HepG2 (cell line): ENCODE data around the gene RTRAF. TPM values are rescaled to one million over a fixed set of nuclear protein-coding genes. Genes with fewer than 3 reads are reported as not detected.
A peak's percentile ranks its signal among the peaks of the same experiment; 100 is the strongest.

ENCODE experiments used
- ATAC-seq: fragments of 200-7000 bp; cut with Tn5 transposase; 3 replicates; pipeline ENCODE4 v1.9.1; 2020; ENCODE audit warnings: mild to moderate bottlenecking, moderate library complexity
- BruUV-seq: library from RNA; stranded (reverse); fragments of 400-500 nt; replicated peaks from 2 replicates; lab custom pipeline; 2021; lab: Mats Ljungman, UMichigan
- CTCF ChIA-PET: fragments of 300-600 bp; formaldehyde crosslinking; extraction: SDS; loops from one replicate; lab custom pipeline; 2021; ENCODE audit warnings: low total read pairs, inconsistent platforms, low intra/inter-chr PET ratio; lab: Yijun Ruan, JAX
- POLR2A ChIA-PET: fragments of 350-600 bp; sonication (Branson Sonifier 250); formaldehyde crosslinking; loops from one replicate; lab custom pipeline; 2020; ENCODE audit warnings: antibody characterized with exemption, inconsistent platforms; lab: Yijun Ruan, JAX
- DNase-seq: peaks from one replicate; pipeline ENCODE4 v3.0.0-alpha.2; 2015; ENCODE audit warnings: low spot score
- FAIRE-seq: peaks from 3 replicates; lab custom pipeline; 2011; peaks lifted over from hg19 to GRCh38; lab: Jason Lieb, UNC
- H2AFZ ChIP-seq: one replicate; pipeline ENCODE4 v1.6.1; 2011; ENCODE audit warnings: low read length, inconsistent platforms
- H3K27ac ChIP-seq: fragments of 300-600 bp; 3 replicates; pipeline ENCODE4 v1.8.0; 2011; ENCODE audit warnings: mixed run types, mild to moderate bottlenecking, mixed read lengths, low read length, inconsistent platforms; ENCODE audit not compliant: insufficient read depth; ENCODE audit errors: extremely low read length
- H3K27me3 ChIP-seq, 2 experiments: fragments of 200-600 bp in 1 of 2; 2 replicates in 1 of 2; 3 replicates in 1 of 2; pipeline versions ENCODE4 v1.6.0 to v1.8.0; 2011; ENCODE audit warnings: low read length in 2 of 2, mild to moderate bottlenecking in 2 of 2, moderate library complexity in 2 of 2, inconsistent platforms in 1 of 2; ENCODE audit not compliant: insufficient read depth in 2 of 2, control insufficient read depth in 1 of 2
- H3K36me3 ChIP-seq, 2 experiments: fragments of 200-600 bp in 1 of 2; replicated peaks in 1 of 2; 2 replicates in 1 of 2; 3 replicates in 1 of 2; pipeline versions ENCODE4 v1.5.1 to v1.8.0; 2011; ENCODE audit warnings: low read length in 2 of 2, inconsistent platforms in 1 of 2; ENCODE audit not compliant: insufficient read depth in 2 of 2, control insufficient read depth in 1 of 2
- H3K4me1 ChIP-seq: 2 replicates; pipeline ENCODE4 v1.5.1; 2012; ENCODE audit warnings: low read length, inconsistent platforms; ENCODE audit not compliant: insufficient read depth
- H3K4me2 ChIP-seq: 2 replicates; pipeline ENCODE4 v1.6.0; 2011; ENCODE audit warnings: low read depth, low read length, inconsistent platforms
- H3K4me3 ChIP-seq, 3 experiments: fragments of 200-600 bp in 1 of 3; sonication (generic), shearing (Covaris generic) in 1 of 3; replicated peaks in 1 of 3; 2 replicates each; pipeline ENCODE4 v1.5.1; 2011 to 2016; ENCODE audit warnings: low read length in 3 of 3, inconsistent platforms in 2 of 3, low read depth in 2 of 3, mild to moderate bottlenecking in 2 of 3, control low read depth in 1 of 3, mixed read lengths in 1 of 3; ENCODE audit not compliant: insufficient read depth in 1 of 3
- H3K79me2 ChIP-seq: one replicate; pipeline ENCODE4 v1.6.1; 2011; ENCODE audit warnings: low read length, inconsistent platforms; ENCODE audit not compliant: insufficient read depth
- H3K9ac ChIP-seq: 2 replicates; pipeline ENCODE4 v1.6.0; 2011; ENCODE audit warnings: mild to moderate bottlenecking, low read depth, low read length, inconsistent platforms; ENCODE audit not compliant: insufficient read depth
- H3K9me3 ChIP-seq: 2 replicates; pipeline ENCODE4 v1.5.1; 2012; ENCODE audit warnings: mild to moderate bottlenecking, low read length
- H4K20me1 ChIP-seq: 2 replicates; pipeline ENCODE4 v1.6.0; 2011; ENCODE audit warnings: inconsistent platforms, mild to moderate bottlenecking, low read length, moderate library complexity; ENCODE audit not compliant: insufficient read depth
- ARNT2 ChIP-seq: sonication (generic); formaldehyde crosslinking; IDR thresholded peaks from 2 replicates; pipeline ENCODE4 v1.8.0; 2022; ENCODE audit warnings: mild to moderate bottlenecking, low read depth, missing genetic modification reagents, moderate library complexity
- BRD4 ChIP-seq: sonication (generic); formaldehyde crosslinking; IDR thresholded peaks from 2 replicates; pipeline ENCODE4 v1.4.0; 2020; ENCODE audit warnings: missing genetic modification reagents
- CBX2 ChIP-seq, 2 experiments: fragments of 200-600 bp in 1 of 2; sonication (generic); formaldehyde crosslinking in 1 of 2; IDR thresholded peaks; 2 replicates each; pipeline versions ENCODE4 v1.7.0 to v1.8.1; 2018 to 2022; ENCODE audit warnings: low read depth in 2 of 2, low read length in 1 of 2, mild to moderate bottlenecking in 1 of 2, missing genetic modification reagents in 1 of 2
- ETV5 ChIP-seq: IDR thresholded peaks from 2 replicates; pipeline ENCODE4 v1.6.1; 2018; ENCODE audit warnings: missing biosample characterization, missing genetic modification reagents, inconsistent platforms, borderline replicate concordance
- JUNB ChIP-seq: sonication (generic); formaldehyde crosslinking; IDR thresholded peaks from 2 replicates; pipeline ENCODE4 v1.8.0; 2022; ENCODE audit warnings: missing genetic modification reagents, mild to moderate bottlenecking, borderline replicate concordance
- KAT8 ChIP-seq: IDR thresholded peaks from 2 replicates; pipeline ENCODE4 v1.6.1; 2016; ENCODE audit warnings: missing genetic modification reagents, missing compliant biosample characterization
- KDM1A ChIP-seq: IDR thresholded peaks from 2 replicates; pipeline ENCODE4 v1.6.1; 2016; ENCODE audit warnings: missing compliant biosample characterization
- KDM6A ChIP-seq: IDR thresholded peaks from 2 replicates; pipeline ENCODE4 v1.6.1; 2016; ENCODE audit warnings: low read depth
- LBX2 ChIP-seq: sonication (generic); formaldehyde crosslinking; IDR thresholded peaks from 2 replicates; pipeline ENCODE4 v1.5.0; 2020; ENCODE audit warnings: missing genetic modification reagents, mild to moderate bottlenecking, borderline replicate concordance
- NFATC3 ChIP-seq: sonication (generic); formaldehyde crosslinking; IDR thresholded peaks from 2 replicates; pipeline ENCODE4 v1.5.1; 2020; ENCODE audit warnings: mild to moderate bottlenecking, missing genetic modification reagents
- NKX3-1 ChIP-seq: sonication (generic); formaldehyde crosslinking; IDR thresholded peaks from 2 replicates; pipeline ENCODE4 v1.5.0; 2020; ENCODE audit warnings: missing genetic modification reagents
- NR2F1 ChIP-seq, 2 experiments: fragments of 450-650 bp in 1 of 2; formaldehyde crosslinking in 1 of 2; IDR thresholded peaks; 2 replicates each; pipeline versions ENCODE4 v1.5.0 to v1.6.1; 2016 to 2020; ENCODE audit warnings: mild to moderate bottlenecking in 1 of 2, missing compliant biosample characterization in 1 of 2, missing genetic modification reagents in 1 of 2, moderate library complexity in 1 of 2
- PHB2 ChIP-seq: fragments of 450-650 bp; IDR thresholded peaks from 2 replicates; pipeline ENCODE4 v1.6.1; 2018; ENCODE audit not compliant: partially characterized antibody
- RBM39 ChIP-seq: fragments of 200-400 bp; formaldehyde crosslinking; IDR thresholded peaks from one replicate; pipeline ENCODE4 v1.6.1; 2018; ENCODE audit warnings: antibody characterized with exemption, mild to moderate bottlenecking, low read depth, low read length; ENCODE audit not compliant: poor library complexity, severe bottlenecking
- REPIN1 ChIP-seq: sonication (generic); formaldehyde crosslinking; IDR thresholded peaks from 2 replicates; pipeline ENCODE4 v1.8.0; 2022; ENCODE audit warnings: missing genetic modification reagents, low read depth, mild to moderate bottlenecking, borderline replicate concordance
- SMC3 ChIP-seq: IDR thresholded peaks from 2 replicates; pipeline ENCODE4 v1.6.1; 2011; ENCODE audit warnings: low read length, improper control_type of control experiment
- TEAD3 ChIP-seq: optimal IDR thresholded peaks from 2 replicates; pipeline ENCODE3; 2016; ENCODE audit warnings: borderline replicate concordance
- U2AF1 ChIP-seq: fragments of 200-400 bp; formaldehyde crosslinking; optimal IDR thresholded peaks from 2 replicates; pipeline ENCODE3; 2017; ENCODE audit warnings: mild to moderate bottlenecking, low read depth, low read length
- ZBTB14 ChIP-seq: sonication (generic); formaldehyde crosslinking; IDR thresholded peaks from 2 replicates; pipeline ENCODE4 v1.4.0; 2020; ENCODE audit warnings: missing genetic modification reagents
- ZNF136 ChIP-seq: sonication (generic); formaldehyde crosslinking; IDR thresholded peaks from 2 replicates; pipeline ENCODE4 v1.8.1; 2022; ENCODE audit warnings: low read depth, mild to moderate bottlenecking, moderate library complexity, missing genetic modification reagents
- ZNF24 ChIP-seq: fragments of 450-650 bp; IDR thresholded peaks from 2 replicates; pipeline ENCODE4 v1.6.1; 2017; ENCODE audit warnings: antibody characterized with exemption, mild to moderate bottlenecking
- ZNF510 ChIP-seq: sonication (generic); formaldehyde crosslinking; IDR thresholded peaks from 2 replicates; pipeline ENCODE4 v1.4.0; 2020; ENCODE audit warnings: low read depth, mild to moderate bottlenecking, missing genetic modification reagents
- ZNF678 ChIP-seq: sonication (generic); formaldehyde crosslinking; IDR thresholded peaks from 2 replicates; pipeline ENCODE4 v1.4.0; 2020; ENCODE audit warnings: mild to moderate bottlenecking, missing genetic modification reagents
- WGBS: methylation state at CpG from one replicate; pipeline ENCODE4 v1.1.6; 2017; ENCODE audit warnings: low lambda C conversion rate; 5-methylcytosine and 5-hydroxymethylcytosine counted together
- in situ Hi-C: cut with HindIII; loops from 2 replicates; pipeline ENCODE4 v1.10.0; 2017; ENCODE audit warnings: low pct_unique_long_range_greater_than_20kb; ENCODE audit not compliant: extremely low pct_ligation_motif_present
- intact Hi-C: fragments of 100-400 bp; cut with micrococcal nuclease; formaldehyde crosslinking; loops from one replicate; pipeline ENCODE4 v1.10.0; 2022; ENCODE audit not compliant: unreplicated experiment
- polyA plus RNA-seq, 8 experiments: library from polyadenylated mRNA; depleted of rRNA in 3 of 8; stranded (reverse) in 7 of 8; unstranded in 1 of 8; fragments of >200 nt; fragmentation: Illumina TruSeq in 4 of 8; extraction: Trizol in 4 of 8; gene quantifications; 2 replicates each; pipeline versions ENCODE4 v1.2.1 to v1.2.3, GENCODE V29; 2011 to 2016; ENCODE audit warnings: low read depth in 4 of 8, missing spikeins in 1 of 8, mixed read lengths in 1 of 8; ENCODE audit not compliant: insufficient read depth in 1 of 8
- total RNA-seq, 5 experiments: library from RNA; depleted of rRNA; stranded (reverse); fragments of >200 nt; fragmentation: Illumina TruSeq; extraction: Trizol; gene quantifications; 2 replicates each; pipeline ENCODE4 v1.2.3, GENCODE V29; 2016; ENCODE audit warnings: low read depth in 1 of 5

The RTRAF gene
- total and polyA plus RNA-seq, 2 of the 13 experiments (the other 11 are each of a cell fraction or from before 2014, with no cell fraction given): 137 to 258 TPM

GRCh38 chr14:51978681-51979085 is 10.7 kb upstream of the RTRAF start (continued):
- TF ChIP-seq ARNT2 (CRISPR knock-in tag) (no peak), KDM1A (CRISPR knock-in tag) (no peak), NR2F1 (CRISPR knock-in tag; IDR thresholded peaks at IDR 0.05) (no peak), ZNF136 (CRISPR knock-in tag) (no peak), RBM39 (no peak)

DNA sequence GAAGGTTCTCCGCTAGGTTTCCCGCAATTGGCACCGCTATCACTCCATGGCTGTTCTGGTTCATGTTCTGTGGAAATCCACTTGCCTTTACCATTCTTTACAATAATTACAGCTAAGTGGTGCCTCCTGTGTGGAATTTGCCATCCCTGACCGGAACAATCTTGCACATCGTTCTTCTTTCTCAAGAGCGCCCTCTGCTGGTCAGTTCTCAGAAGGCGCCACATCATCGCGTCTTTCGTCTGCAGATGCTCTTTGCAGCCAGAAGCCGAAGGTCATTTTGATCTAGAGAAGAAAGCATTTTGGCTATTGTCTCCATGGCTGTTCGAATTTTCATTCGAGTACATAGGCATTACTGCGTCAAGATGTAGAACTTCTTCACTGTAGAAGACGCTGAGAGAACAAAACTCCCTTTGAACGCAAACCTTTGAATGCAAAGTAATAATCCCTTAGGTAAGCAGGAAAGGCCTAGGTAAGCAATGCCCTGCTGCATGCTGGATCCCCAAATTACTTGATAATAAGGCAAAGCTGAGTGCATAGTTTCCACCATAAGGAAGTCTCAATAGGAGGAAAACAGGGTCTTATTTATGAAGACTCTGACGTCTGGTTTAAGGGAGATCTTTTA is 10.1 kb upstream of the RTRAF start:
- peak; percentile 62 for DNase-seq
- H3K4me2 ChIP-seq: no peak overlapping the region
- H3K27me3 ChIP-seq: peaks cover 0 to 19% of the 10 kb centered on the region in 2 experiments; a peak in 3 of 5 replicates
- H2AFZ ChIP-seq: no peak overlapping the region
- peak; percentile 85 for ATAC-seq
- no peak overlapping the region for H3K27ac ChIP-seq
- H4K20me1 ChIP-seq: no peaks in the 10 kb centered on the region
- 25% methylated on average over 17 of the region's 17 CpGs for WGBS
- no peaks in the 10 kb centered on the region for H3K4me1 ChIP-seq
- peak; percentile 88 for FAIRE-seq
- H3K4me3 ChIP-seq: no peak overlapping the region
- in situ Hi-C loops (no loop called here), intact Hi-C loops (loop anchor here (1.0 to 2.0 kb wide), 2 partner anchors 10 to 696 kb away; partner anchors contain the start of gene RTRAF)
- H3K9ac ChIP-seq: no peak overlapping the region
- H3K79me2 ChIP-seq: no peaks in the 10 kb centered on the region
- POLR2A ChIA-PET: no interaction called here
- BruUV-seq: no TSS peak
- H3K36me3 ChIP-seq: no peaks in the 10 kb centered on the region
- CTCF ChIA-PET: interaction anchor here (0.6 kb wide), 2 partner anchors 152 to 698 kb away, joined by 3 to 4 read pairs; no protein-coding TSS in a partner anchor
- no peaks in the 10 kb centered on the region for H3K9me3 ChIP-seq
- TF ChIP-seq LBX2 (CRISPR knock-in tag) (no peak), ZNF678 (CRISPR knock-in tag) (no peak), ZNF24 (no peak), NKX3-1 (no peak), ETV5 (CRISPR knock-in tag) (peak; percentile 14; the same call in 1 of the 2 replicates), ZBTB14 (CRISPR knock-in tag) (no peak), BRD4 (CRISPR knock-in tag) (no peak), CBX2 (IDR thresholded peaks at IDR 0.05; ENCODE audit: low read depth, low read length) (no peak), CBX2 (CRISPR knock-in tag; IDR thresholded peaks at IDR 0.05; ENCODE audit: low read depth) (no peak), SMC3 (peak; percentile 61), PHB2 (no peak), NFATC3 (no peak), TEAD3 (CRISPR knock-in tag) (peak; percentile 14), KDM6A (CRISPR knock-in tag) (no peak), ZNF510 (no peak), JUNB (CRISPR knock-in tag) (no peak), KAT8 (CRISPR knock-in tag) (no peak), REPIN1 (CRISPR knock-in tag) (no peak), U2AF1 (no peak)
